ENCODE results near the gene CRYGN. TPM values are rescaled to one million over a fixed set of nuclear protein-coding genes. Genes with fewer than 3 reads are reported as not detected.

CRYGN gene
- total and polyA plus RNA-seq, 4 donors: under 0.01 to 0.02 TPM; not detected in 2

DNA sequence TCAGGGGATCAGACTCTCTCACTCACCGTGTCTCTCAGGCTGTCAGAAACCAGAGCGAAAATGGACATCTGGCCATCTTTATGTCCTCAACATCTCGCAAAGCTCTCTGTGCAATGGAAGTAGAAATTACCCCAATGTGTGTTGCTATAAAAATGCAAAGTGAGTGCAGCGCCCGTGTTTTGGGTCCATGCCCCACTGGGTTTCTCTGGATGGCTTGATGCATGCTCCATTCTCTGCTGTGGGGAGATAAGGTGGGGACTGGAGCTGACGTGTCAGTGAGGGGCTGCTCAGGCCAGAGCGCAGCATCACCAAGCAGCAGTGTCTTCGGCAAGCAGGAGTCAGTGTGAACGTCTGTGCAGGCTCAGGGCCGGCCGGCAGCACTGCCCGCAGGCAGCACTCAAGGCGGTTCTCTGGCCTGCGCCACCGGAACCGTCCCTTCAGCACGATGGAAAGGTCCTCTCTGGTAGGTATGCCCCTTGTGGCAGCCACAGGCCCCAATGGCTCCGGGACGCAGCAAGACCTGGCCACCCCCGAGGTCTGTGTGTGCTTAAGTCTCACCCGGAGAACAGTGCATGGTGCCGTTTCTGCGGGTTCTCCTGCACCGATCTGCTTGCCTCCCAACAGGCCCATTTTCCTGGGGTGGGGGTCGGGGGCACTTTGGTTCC lies 60.3 kb downstream of the CRYGN start:
- H3K36me3 ChIP-seq (ENCODE audit: control insufficient read depth in 4 of 4, insufficient read depth in 3 of 4, low read depth in 1 of 4, low read length in 3 of 4): peaks cover 3 to 35% (median 18%) of the 10 kb centered on the region in 4 donors
- H3K27ac ChIP-seq (ENCODE audit: low read depth in 1 of 2, low read length in 2 of 2): no peak overlapping the region
- no peak for TF ChIP-seq RXRA (IDR thresholded peaks at IDR 0.05)
- TF ChIP-seq, protein P1, sequence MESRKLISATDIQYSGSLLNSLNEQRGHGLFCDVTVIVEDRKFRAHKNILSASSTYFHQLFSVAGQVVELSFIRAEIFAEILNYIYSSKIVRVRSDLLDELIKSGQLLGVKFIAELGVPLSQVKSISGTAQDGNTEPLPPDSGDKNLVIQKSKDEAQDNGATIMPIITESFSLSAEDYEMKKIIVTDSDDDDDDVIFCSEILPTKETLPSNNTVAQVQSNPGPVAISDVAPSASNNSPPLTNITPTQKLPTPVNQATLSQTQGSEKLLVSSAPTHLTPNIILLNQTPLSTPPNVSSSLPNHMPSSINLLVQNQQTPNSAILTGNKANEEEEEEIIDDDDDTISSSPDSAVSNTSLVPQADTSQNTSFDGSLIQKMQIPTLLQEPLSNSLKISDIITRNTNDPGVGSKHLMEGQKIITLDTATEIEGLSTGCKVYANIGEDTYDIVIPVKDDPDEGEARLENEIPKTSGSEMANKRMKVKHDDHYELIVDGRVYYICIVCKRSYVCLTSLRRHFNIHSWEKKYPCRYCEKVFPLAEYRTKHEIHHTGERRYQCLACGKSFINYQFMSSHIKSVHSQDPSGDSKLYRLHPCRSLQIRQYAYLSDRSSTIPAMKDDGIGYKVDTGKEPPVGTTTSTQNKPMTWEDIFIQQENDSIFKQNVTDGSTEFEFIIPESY (IDR thresholded peaks at IDR 0.05): no peak
- TF ChIP-seq HNF4G (IDR thresholded peaks at IDR 0.05): no peak
- TF ChIP-seq HNF4A (conservative IDR thresholded peaks at IDR 0.05): no peak
- TF ChIP-seq GABPA (IDR thresholded peaks at IDR 0.05 in 1 of 2, conservative IDR thresholded peaks at IDR 0.05 in 1 of 2): no peak
- TF ChIP-seq YY1 (IDR thresholded peaks at IDR 0.05): no peak
- no peak for TF ChIP-seq JUND (IDR thresholded peaks at IDR 0.05)
- no peak for TF ChIP-seq SP1 (IDR thresholded peaks at IDR 0.05)
- no peak for TF ChIP-seq FOXA2 (IDR thresholded peaks at IDR 0.05)
- no peak for TF ChIP-seq TAF1 (conservative IDR thresholded peaks at IDR 0.05)
- TF ChIP-seq EGR1 (IDR thresholded peaks at IDR 0.05; ENCODE audit: low read depth in 2 of 2): no peak
- TF ChIP-seq FOXA1 (IDR thresholded peaks at IDR 0.05): no peak
- DNase-seq (ENCODE audit: low spot score): no peak
- peaks cover 0 to 5% (median 0%) of the 10 kb centered on the region in 4 donors for H3K27me3 ChIP-seq (ENCODE audit: control insufficient read depth in 4 of 4, insufficient read depth in 4 of 4, low read length in 3 of 4)
- H3K9ac ChIP-seq (ENCODE audit: low read depth in 1 of 2, low read length in 2 of 2): no peak overlapping the region
- no peaks in the 10 kb centered on the region for H3K9me3 ChIP-seq (ENCODE audit: control insufficient read depth in 4 of 4, low read length in 3 of 4)
- WGBS: 94% methylated on average over 25 of the region's 25 CpGs
- no peak overlapping the region for H3K4me3 ChIP-seq (ENCODE audit: low read depth in 1 of 3, low read length in 3 of 3)
- peaks cover 2 to 12% (median 6%) of the 10 kb centered on the region in 4 donors for H3K4me1 ChIP-seq (ENCODE audit: control insufficient read depth in 4 of 4, insufficient read depth in 4 of 4, low read length in 3 of 4)

DNA sequence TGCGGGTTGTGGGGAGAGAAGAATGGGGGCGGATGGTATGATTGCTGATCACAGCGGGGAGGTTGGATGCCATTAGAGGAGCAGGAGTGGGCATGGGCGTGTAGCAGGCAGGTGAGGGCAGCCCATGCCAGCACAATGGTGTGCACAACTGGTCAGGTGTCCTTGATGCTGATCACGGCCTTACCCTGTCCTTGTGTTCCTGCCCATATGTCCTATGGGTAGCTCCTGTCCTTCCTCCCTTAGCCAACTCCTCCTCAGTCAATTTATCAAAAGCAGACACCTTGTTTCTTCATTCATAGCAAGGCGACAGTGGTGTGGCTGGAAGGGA lies 60.8 kb downstream of the CRYGN start:
- Histone ChIP-seq H3K36me3 (ENCODE audit: control insufficient read depth in 4 of 4, insufficient read depth in 3 of 4, low read depth in 1 of 4, low read length in 3 of 4) (peaks cover 3 to 41% (median 21%) of the 10 kb centered on the region in 4 donors), H3K27ac (ENCODE audit: low read depth in 1 of 2, low read length in 2 of 2) (no peak overlapping the region), H3K9ac (ENCODE audit: low read depth in 1 of 2, low read length in 2 of 2) (no peak overlapping the region), H3K9me3 (ENCODE audit: control insufficient read depth in 4 of 4, low read length in 3 of 4) (no peaks in the 10 kb centered on the region), H3K27me3 (ENCODE audit: control insufficient read depth in 4 of 4, insufficient read depth in 4 of 4, low read length in 3 of 4) (peaks cover 0 to 5% (median 0%) of the 10 kb centered on the region in 4 donors), H3K4me1 (ENCODE audit: control insufficient read depth in 4 of 4, insufficient read depth in 4 of 4, low read length in 3 of 4) (peaks cover 2 to 12% (median 6%) of the 10 kb centered on the region in 4 donors), H3K4me3 (ENCODE audit: low read depth in 1 of 3, low read length in 3 of 3) (no peak overlapping the region)
- WGBS: 93% methylated on average over 6 of the region's 6 CpGs
- TF ChIP-seq EGR1 (IDR thresholded peaks at IDR 0.05; ENCODE audit: low read depth in 2 of 2) (no peak), YY1 (IDR thresholded peaks at IDR 0.05) (no peak)
- TF ChIP-seq, protein P2, sequence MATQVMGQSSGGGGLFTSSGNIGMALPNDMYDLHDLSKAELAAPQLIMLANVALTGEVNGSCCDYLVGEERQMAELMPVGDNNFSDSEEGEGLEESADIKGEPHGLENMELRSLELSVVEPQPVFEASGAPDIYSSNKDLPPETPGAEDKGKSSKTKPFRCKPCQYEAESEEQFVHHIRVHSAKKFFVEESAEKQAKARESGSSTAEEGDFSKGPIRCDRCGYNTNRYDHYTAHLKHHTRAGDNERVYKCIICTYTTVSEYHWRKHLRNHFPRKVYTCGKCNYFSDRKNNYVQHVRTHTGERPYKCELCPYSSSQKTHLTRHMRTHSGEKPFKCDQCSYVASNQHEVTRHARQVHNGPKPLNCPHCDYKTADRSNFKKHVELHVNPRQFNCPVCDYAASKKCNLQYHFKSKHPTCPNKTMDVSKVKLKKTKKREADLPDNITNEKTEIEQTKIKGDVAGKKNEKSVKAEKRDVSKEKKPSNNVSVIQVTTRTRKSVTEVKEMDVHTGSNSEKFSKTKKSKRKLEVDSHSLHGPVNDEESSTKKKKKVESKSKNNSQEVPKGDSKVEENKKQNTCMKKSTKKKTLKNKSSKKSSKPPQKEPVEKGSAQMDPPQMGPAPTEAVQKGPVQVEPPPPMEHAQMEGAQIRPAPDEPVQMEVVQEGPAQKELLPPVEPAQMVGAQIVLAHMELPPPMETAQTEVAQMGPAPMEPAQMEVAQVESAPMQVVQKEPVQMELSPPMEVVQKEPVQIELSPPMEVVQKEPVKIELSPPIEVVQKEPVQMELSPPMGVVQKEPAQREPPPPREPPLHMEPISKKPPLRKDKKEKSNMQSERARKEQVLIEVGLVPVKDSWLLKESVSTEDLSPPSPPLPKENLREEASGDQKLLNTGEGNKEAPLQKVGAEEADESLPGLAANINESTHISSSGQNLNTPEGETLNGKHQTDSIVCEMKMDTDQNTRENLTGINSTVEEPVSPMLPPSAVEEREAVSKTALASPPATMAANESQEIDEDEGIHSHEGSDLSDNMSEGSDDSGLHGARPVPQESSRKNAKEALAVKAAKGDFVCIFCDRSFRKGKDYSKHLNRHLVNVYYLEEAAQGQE (IDR thresholded peaks at IDR 0.05): no peak
- DNase-seq (ENCODE audit: low spot score): no peak

Small RNA genes lying within 50 kb of the gene (small RNA-seq; reads per million reads assigned to genes)
- gene MIR3907 (not detected), gene RN7SL76P (not detected)

Other genes starting within 250 kb of the CRYGN start
- gene H2BK1, start 229.7 kb downstream of the CRYGN start, total RNA-seq: not detected
- not detected for gene H2BK1, start 229.7 kb downstream of the CRYGN start, polyA plus RNA-seq
- gene ABCF2, start 212.9 kb downstream of the CRYGN start, total RNA-seq: 10 to 100 TPM; 11.2 to 15.6 TPM
- 1 to 10 TPM; 6.3 to 9.9 TPM for gene ABCF2, start 212.9 kb downstream of the CRYGN start, polyA plus RNA-seq
- 10 to 100 TPM; 16.7 to 19.7 TPM for gene CHPF2, start 207.7 kb downstream of the CRYGN start, total RNA-seq
- gene CHPF2, start 207.7 kb downstream of the CRYGN start, polyA plus RNA-seq: 10 to 100 TPM in 1 of 2 donors, 1 to 10 TPM in 1; 4.1 to 19.5 TPM
- 1 to 10 TPM; 2.1 to 5.6 TPM for gene SMARCD3, start 191.4 kb downstream of the CRYGN start, total RNA-seq
- 1 to 10 TPM; 1.8 to 2.2 TPM for gene SMARCD3, start 191.4 kb downstream of the CRYGN start, polyA plus RNA-seq
- 10 to 100 TPM; 14.0 to 27.9 TPM for gene NUB1, start 98.3 kb downstream of the CRYGN start, total RNA-seq
- gene NUB1, start 98.3 kb downstream of the CRYGN start, polyA plus RNA-seq: 10 to 100 TPM; 18.7 to 19.0 TPM
- 1 to 10 TPM in 1 of 2 donors, under 1 TPM in 1; 0.75 to 4.9 TPM for gene WDR86, start 30.1 kb downstream of the CRYGN start, total RNA-seq
- under 1 TPM; 0.35 to 0.78 TPM for gene WDR86, start 30.1 kb downstream of the CRYGN start, polyA plus RNA-seq
- 10 to 100 TPM; 29.5 to 31.6 TPM for gene RHEB, start 79.8 kb upstream of the CRYGN start, total RNA-seq
- gene RHEB, start 79.8 kb upstream of the CRYGN start, polyA plus RNA-seq: 10 to 100 TPM; 41.4 to 59.0 TPM

Data from liver (tissue), 10 donors.